ENCODE results near the gene LRP8.

LRP8 gene

DNA sequence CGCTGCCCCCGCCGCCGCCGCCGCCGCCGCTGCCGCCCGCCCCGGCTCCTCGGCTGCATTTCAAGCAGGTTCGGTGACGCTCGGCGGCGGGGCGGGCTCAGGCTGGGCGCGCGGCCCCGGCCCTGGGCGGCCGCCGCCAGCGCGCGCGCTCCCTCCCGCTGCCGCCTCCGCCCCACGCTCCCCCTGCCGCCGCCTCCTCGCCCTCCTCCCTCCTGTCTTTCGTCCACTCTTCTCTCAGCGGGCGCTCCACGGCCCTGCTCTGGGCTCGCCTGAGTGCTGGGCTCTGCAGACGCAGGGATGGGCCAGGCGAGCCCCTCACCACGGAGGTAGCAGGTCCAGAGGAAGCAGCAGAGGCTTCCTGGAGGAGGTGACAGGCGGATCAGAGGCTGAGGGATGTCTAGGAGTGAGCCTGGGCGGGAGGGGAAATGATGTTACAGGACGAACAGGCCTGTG, at the start of gene LRP8:
LRP8 (minus strand) TSS at position 62 of the 453 bp plus-strand sequence. CDS start 158 bp downstream, outside the sequence.
- peak; percentile 81 for DNase-seq (ENCODE audit: low spot score)
- TF ChIP-seq, protein P1, sequence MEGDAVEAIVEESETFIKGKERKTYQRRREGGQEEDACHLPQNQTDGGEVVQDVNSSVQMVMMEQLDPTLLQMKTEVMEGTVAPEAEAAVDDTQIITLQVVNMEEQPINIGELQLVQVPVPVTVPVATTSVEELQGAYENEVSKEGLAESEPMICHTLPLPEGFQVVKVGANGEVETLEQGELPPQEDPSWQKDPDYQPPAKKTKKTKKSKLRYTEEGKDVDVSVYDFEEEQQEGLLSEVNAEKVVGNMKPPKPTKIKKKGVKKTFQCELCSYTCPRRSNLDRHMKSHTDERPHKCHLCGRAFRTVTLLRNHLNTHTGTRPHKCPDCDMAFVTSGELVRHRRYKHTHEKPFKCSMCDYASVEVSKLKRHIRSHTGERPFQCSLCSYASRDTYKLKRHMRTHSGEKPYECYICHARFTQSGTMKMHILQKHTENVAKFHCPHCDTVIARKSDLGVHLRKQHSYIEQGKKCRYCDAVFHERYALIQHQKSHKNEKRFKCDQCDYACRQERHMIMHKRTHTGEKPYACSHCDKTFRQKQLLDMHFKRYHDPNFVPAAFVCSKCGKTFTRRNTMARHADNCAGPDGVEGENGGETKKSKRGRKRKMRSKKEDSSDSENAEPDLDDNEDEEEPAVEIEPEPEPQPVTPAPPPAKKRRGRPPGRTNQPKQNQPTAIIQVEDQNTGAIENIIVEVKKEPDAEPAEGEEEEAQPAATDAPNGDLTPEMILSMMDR (conservative IDR thresholded peaks at IDR 0.05; ENCODE audit: low read depth), result no peak
- peak within 1 kb of the TSS; percentile 95 for H3K27ac ChIP-seq
- ChIA-PET CTCF (no interaction called here), POLR2A (ENCODE audit: low non-redundant PET) (no interaction called here)

DNA sequence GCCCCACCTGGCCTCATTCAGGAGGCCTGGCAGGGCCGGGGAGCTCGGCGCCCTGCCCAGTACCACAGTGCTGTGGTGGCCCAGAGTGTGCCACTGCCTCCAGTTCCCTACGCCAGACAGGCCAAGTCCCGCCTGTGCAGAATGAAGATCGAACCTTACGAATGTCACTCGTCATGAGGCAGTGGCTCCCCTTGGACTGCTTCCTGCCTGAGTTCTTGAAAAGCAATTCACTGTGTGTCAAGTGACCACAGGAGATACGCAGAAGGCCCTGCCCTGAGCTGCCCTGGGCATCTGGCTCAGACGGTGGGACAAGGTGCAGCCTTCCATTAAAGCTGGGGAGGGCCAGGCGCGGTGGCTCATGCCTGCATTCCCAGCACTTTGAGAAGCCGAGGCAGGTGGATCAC, 49.6 kb upstream of the LRP8 start:
- CTCF ChIA-PET, result no interaction called here

GRCh38 chr1:53376742-53377437, 49.0 kb upstream of the LRP8 start:
- no peak for DNase-seq (ENCODE audit: low spot score)
- ChIA-PET POLR2A (ENCODE audit: low non-redundant PET) (no interaction called here), CTCF (no interaction called here)
- TF ChIP-seq, protein P1 (conservative IDR thresholded peaks at IDR 0.05; ENCODE audit: low read depth), result no peak
- H3K27ac ChIP-seq, result no peak overlapping the region

More for the DNA sequence above, 49.6 kb upstream of the LRP8 start:
- no peak overlapping the region for H3K27ac ChIP-seq
- DNase-seq (ENCODE audit: low spot score), result no peak
- POLR2A ChIA-PET (ENCODE audit: low non-redundant PET), result no interaction called here
- TF ChIP-seq, protein P1 (conservative IDR thresholded peaks at IDR 0.05; ENCODE audit: low read depth), result no peak

GRCh38 chr1:53376041-53376461, 48.2 kb upstream of the LRP8 start:
- TF ChIP-seq, protein P1 (conservative IDR thresholded peaks at IDR 0.05; ENCODE audit: low read depth), result no peak
- no peak for DNase-seq (ENCODE audit: low spot score)
- ChIA-PET POLR2A (ENCODE audit: low non-redundant PET) (no interaction called here), CTCF (no interaction called here)
- no peak overlapping the region for H3K27ac ChIP-seq

DNA sequence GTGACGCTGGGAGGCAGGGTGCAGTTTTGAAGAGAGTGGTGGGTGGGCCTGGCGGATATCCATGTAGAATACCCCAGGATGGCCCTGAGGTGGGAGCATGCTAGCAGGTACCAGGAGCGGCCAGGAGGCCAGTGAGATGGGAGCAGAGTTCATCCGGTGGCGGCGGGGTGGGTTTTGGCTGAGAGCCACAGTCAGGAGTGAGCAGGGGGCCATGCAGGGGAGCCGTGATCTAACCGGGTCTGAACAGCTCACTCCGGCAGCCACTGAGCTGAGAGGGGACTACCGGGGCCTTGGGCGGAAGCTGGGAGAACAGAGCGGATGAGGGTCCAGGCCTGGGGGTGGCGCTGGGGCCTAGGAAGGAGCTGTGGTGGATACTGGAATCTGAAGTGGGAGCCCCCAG, 47.6 kb upstream of the LRP8 start:
- TF ChIP-seq, protein P1 (conservative IDR thresholded peaks at IDR 0.05; ENCODE audit: low read depth), result no peak
- DNase-seq (ENCODE audit: low spot score), result no peak
- no peak overlapping the region for H3K27ac ChIP-seq
- ChIA-PET CTCF (no interaction called here), POLR2A (ENCODE audit: low non-redundant PET) (no interaction called here)

DNA sequence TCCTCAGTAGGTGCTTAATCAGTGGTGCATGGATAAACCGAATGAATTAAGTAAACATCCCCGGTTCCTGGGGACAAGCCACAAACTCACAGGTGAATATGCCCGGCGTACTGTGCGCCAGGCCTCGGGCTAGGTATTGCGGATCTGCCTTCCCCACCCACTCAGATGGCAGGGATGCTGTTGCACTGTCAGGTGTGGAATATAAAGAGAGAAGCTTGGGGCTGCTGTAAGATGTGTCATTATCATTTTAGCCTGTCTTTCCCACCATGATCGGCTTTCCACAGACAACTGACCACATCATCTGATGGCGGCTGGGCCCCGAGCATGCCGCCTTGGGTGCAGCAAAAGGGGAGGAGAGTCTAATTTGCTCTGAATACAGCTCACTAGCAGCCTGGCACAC, 45.4 kb upstream of the LRP8 start:
- CTCF ChIA-PET, result interaction anchor here (0.5 kb wide), 1 partner anchor 144 kb away, joined by 5 read pairs; no protein-coding TSS in a partner anchor
- TF ChIP-seq, protein P1 (conservative IDR thresholded peaks at IDR 0.05; ENCODE audit: low read depth), result no peak
- POLR2A ChIA-PET (ENCODE audit: low non-redundant PET), result no interaction called here
- H3K27ac ChIP-seq, result no peak overlapping the region
- DNase-seq (ENCODE audit: low spot score), result no peak

Data from RWPE1 (cell line).